MM.1S (cell line): Measurements from ENCODE around the gene C16orf95.

ENCODE experiments used
- DNase-seq: peaks from one replicate; pipeline ENCODE4 v3.0.0-alpha.2; 2015
- H2AFZ ChIP-seq: fragments of 300-600 bp; sonication (generic); 2 replicates; pipeline ENCODE4 v1.6.0; 2016; ENCODE audit warnings: antibody characterized with exemption, low read length
- H3F3A ChIP-seq: fragments of 300-600 bp; sonication (generic); 2 replicates; pipeline ENCODE4 v1.6.1; 2016; ENCODE audit warnings: mild to moderate bottlenecking, antibody characterized with exemption, low read length, moderate library complexity, mixed read lengths; ENCODE audit not compliant: insufficient read depth
- H3K27ac ChIP-seq: fragments of 300-600 bp; sonication (generic); 2 replicates; pipeline ENCODE4 v1.5.1; 2016; ENCODE audit warnings: mild to moderate bottlenecking, low read length
- H3K27me3 ChIP-seq: fragments of 300-600 bp; sonication (generic); replicated peaks from 2 replicates; pipeline ENCODE4 v1.6.0; 2016; ENCODE audit warnings: low read length; ENCODE audit not compliant: insufficient read depth
- H3K36me3 ChIP-seq: fragments of 300-600 bp; sonication (generic); replicated peaks from 2 replicates; pipeline ENCODE4 v1.6.1; 2016; ENCODE audit warnings: mild to moderate bottlenecking, low read length, mixed read lengths; ENCODE audit not compliant: insufficient read depth
- H3K4me1 ChIP-seq: fragments of 300-600 bp; sonication (generic); 2 replicates; pipeline ENCODE4 v1.6.1; 2016; ENCODE audit warnings: low read length, mixed read lengths
- H3K4me2 ChIP-seq: fragments of 300-600 bp; sonication (generic); 2 replicates; pipeline ENCODE4 v1.6.0; 2016; ENCODE audit warnings: low read depth, low read length
- H3K4me3 ChIP-seq: fragments of 300-600 bp; sonication (generic); 2 replicates; pipeline ENCODE4 v1.5.1; 2016; ENCODE audit warnings: low read length, mixed read lengths
- H3K79me2 ChIP-seq: fragments of 300-600 bp; sonication (generic); 2 replicates; pipeline ENCODE4 v1.6.1; 2016; ENCODE audit warnings: mixed run types, low read length, mixed read lengths
- H3K9ac ChIP-seq: fragments of 300-600 bp; sonication (generic); 2 replicates; pipeline ENCODE4 v1.6.1; 2016; ENCODE audit warnings: low read length, mixed read lengths
- H3K9me2 ChIP-seq: fragments of 300-600 bp; sonication (generic); replicated peaks from 2 replicates; pipeline ENCODE4 v1.6.1; 2016; ENCODE audit warnings: mild to moderate bottlenecking, low read length, mixed read lengths; ENCODE audit not compliant: insufficient read depth
- H3K9me3 ChIP-seq: fragments of 300-600 bp; sonication (generic); replicated peaks from 2 replicates; pipeline ENCODE4 v1.6.1; 2016; ENCODE audit warnings: mild to moderate bottlenecking, low read length, mixed read lengths; ENCODE audit not compliant: insufficient read depth
- H4K20me1 ChIP-seq: fragments of 300-600 bp; sonication (generic); 2 replicates; pipeline ENCODE4 v1.6.1; 2016; ENCODE audit warnings: mild to moderate bottlenecking, low read length, moderate library complexity, mixed read lengths; ENCODE audit not compliant: insufficient read depth
- CTCF ChIP-seq: fragments of 300-600 bp; sonication (generic); IDR thresholded peaks from 2 replicates; pipeline ENCODE4 v1.5.1; 2016; ENCODE audit warnings: antibody characterized with exemption, low read length, mixed read lengths
- EZH2 ChIP-seq: fragments of 300-600 bp; sonication (generic); optimal IDR thresholded peaks from 2 replicates; pipeline ENCODE3; 2017; ENCODE audit warnings: low read depth, mild to moderate bottlenecking, antibody characterized with exemption, low read length, mixed read lengths
- EZH2phosphoT487 ChIP-seq: fragments of 300-600 bp; sonication (generic); IDR thresholded peaks from 2 replicates; pipeline ENCODE4 v1.6.1; 2018; ENCODE audit warnings: antibody characterized with exemption, low read length

Gene C16orf95

GRCh38 chr16:87330257-87330624 lies 13.0 kb upstream of the C16orf95 start:
- no peak overlapping the region for H3K9ac ChIP-seq
- no peaks in the 10 kb centered on the region for H3F3A ChIP-seq

GRCh38 chr16:87329436-87330256 lies 12.5 kb upstream of the C16orf95 start:
- Histone ChIP-seq H3K4me2 (no peak overlapping the region), H3K4me1 (no peaks in the 10 kb centered on the region), H3K9me3 (no peaks in the 10 kb centered on the region), H3K9ac (no peak overlapping the region), H3K27me3 (no peaks in the 10 kb centered on the region), H3K79me2 (no peaks in the 10 kb centered on the region), H3K9me2 (no peaks in the 10 kb centered on the region), H2AFZ (no peak overlapping the region), H4K20me1 (no peaks in the 10 kb centered on the region), H3K36me3 (no peaks in the 10 kb centered on the region), H3K4me3 (no peak overlapping the region), H3K27ac (no peak overlapping the region), H3F3A (no peaks in the 10 kb centered on the region)
- DNase-seq, result no peak
- TF ChIP-seq CTCF (no peak), EZH2 (no peak), EZH2phosphoT487 (no peak)

More at GRCh38 chr16:87330257-87330624, 13.0 kb upstream of the C16orf95 start:
- no peaks in the 10 kb centered on the region for H4K20me1 ChIP-seq
- no peaks in the 10 kb centered on the region for H3K9me3 ChIP-seq
- H3K27ac ChIP-seq, result no peak overlapping the region
- TF ChIP-seq EZH2 (no peak), EZH2phosphoT487 (no peak), CTCF (no peak)
- H3K4me3 ChIP-seq, result no peak overlapping the region
- H3K79me2 ChIP-seq, result no peaks in the 10 kb centered on the region
- H3K36me3 ChIP-seq, result no peaks in the 10 kb centered on the region
- H3K27me3 ChIP-seq, result no peaks in the 10 kb centered on the region
- no peak for DNase-seq
- no peaks in the 10 kb centered on the region for H3K4me1 ChIP-seq
- H3K9me2 ChIP-seq, result no peaks in the 10 kb centered on the region
- no peak overlapping the region for H2AFZ ChIP-seq
- H3K4me2 ChIP-seq, result no peak overlapping the region

GRCh38 chr16:87328846-87329245 lies 11.7 kb upstream of the C16orf95 start:
- no peaks in the 10 kb centered on the region for H3K79me2 ChIP-seq
- no peaks in the 10 kb centered on the region for H3K36me3 ChIP-seq
- no peak overlapping the region for H3K27ac ChIP-seq
- no peak for DNase-seq
- H3K27me3 ChIP-seq, result no peaks in the 10 kb centered on the region
- no peaks in the 10 kb centered on the region for H3K4me1 ChIP-seq
- no peak overlapping the region for H3K9ac ChIP-seq
- no peak overlapping the region for H3K4me3 ChIP-seq
- no peaks in the 10 kb centered on the region for H3K9me3 ChIP-seq
- no peaks in the 10 kb centered on the region for H3K9me2 ChIP-seq
- H4K20me1 ChIP-seq, result no peaks in the 10 kb centered on the region
- H3K4me2 ChIP-seq, result no peak overlapping the region
- H2AFZ ChIP-seq, result no peak overlapping the region
- no peaks in the 10 kb centered on the region for H3F3A ChIP-seq
- TF ChIP-seq CTCF, result no peak
- TF ChIP-seq EZH2phosphoT487, result no peak
- TF ChIP-seq EZH2, result no peak
